ENCODE results near the gene AIG1.

AIG1 gene

DNA sequence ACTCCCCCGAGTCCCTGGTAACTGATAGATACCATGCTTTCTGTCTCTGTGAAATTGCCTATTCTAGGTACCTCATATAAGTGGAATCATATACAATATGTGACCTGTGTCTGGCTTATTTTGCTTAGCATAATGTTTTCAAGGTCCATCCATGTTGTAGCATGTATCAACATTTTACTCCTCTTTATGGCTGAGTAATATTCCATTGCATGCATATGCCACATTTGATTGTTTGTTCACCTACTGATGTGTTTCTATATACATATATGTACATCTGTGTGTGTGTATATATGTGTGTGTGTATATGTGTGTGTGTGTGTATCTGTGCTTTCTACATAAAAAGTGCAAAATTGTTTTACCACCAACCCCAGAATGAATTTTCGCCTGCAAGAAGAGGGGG is 270.7 kb downstream of the AIG1 start:
- TF ChIP-seq, protein P1, sequence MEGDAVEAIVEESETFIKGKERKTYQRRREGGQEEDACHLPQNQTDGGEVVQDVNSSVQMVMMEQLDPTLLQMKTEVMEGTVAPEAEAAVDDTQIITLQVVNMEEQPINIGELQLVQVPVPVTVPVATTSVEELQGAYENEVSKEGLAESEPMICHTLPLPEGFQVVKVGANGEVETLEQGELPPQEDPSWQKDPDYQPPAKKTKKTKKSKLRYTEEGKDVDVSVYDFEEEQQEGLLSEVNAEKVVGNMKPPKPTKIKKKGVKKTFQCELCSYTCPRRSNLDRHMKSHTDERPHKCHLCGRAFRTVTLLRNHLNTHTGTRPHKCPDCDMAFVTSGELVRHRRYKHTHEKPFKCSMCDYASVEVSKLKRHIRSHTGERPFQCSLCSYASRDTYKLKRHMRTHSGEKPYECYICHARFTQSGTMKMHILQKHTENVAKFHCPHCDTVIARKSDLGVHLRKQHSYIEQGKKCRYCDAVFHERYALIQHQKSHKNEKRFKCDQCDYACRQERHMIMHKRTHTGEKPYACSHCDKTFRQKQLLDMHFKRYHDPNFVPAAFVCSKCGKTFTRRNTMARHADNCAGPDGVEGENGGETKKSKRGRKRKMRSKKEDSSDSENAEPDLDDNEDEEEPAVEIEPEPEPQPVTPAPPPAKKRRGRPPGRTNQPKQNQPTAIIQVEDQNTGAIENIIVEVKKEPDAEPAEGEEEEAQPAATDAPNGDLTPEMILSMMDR (conservative IDR thresholded peaks at IDR 0.05; ENCODE audit: low read depth, low read length): no peak
- no peak overlapping the region for H3K4me3 ChIP-seq (ENCODE audit: low read depth, low read length)
- DNase-seq (ENCODE audit: low read depth): no peak

DNA sequence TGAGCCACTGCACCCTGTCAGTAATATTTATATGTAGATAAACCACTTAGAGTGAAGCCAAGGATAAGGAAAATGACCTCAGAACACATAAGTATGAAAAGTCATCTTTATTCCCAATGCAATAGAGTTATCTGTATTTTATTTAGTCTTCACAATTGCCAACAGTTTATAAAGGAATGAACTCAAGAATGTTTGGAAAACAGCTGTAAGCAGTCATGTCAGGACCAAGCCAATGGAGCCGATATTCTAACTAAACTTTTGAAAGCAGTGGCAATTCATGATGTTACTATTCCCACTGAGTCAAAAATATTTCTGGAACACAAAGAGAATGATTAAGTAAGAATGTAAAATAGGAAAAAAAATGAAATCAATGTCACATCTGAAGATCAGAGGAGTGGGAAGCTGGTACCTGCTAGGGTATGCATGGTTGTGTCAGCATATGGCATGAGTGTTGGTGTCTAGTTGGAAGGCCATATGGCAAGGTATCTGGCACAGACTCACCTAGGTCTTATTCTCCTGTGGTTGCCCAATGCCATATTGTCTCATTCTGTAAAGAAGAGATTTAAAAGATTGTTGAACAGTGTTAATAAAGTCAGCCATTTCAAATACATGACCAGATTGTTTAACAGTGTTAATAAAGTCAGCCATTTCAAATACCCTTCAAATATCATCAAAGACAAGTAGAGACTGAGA is 271.6 kb downstream of the AIG1 start:
- DNase-seq (ENCODE audit: low read depth): no peak
- H3K4me3 ChIP-seq (ENCODE audit: low read depth, low read length): no peak overlapping the region
- TF ChIP-seq, protein P1 (conservative IDR thresholded peaks at IDR 0.05; ENCODE audit: low read depth, low read length): no peak

DNA sequence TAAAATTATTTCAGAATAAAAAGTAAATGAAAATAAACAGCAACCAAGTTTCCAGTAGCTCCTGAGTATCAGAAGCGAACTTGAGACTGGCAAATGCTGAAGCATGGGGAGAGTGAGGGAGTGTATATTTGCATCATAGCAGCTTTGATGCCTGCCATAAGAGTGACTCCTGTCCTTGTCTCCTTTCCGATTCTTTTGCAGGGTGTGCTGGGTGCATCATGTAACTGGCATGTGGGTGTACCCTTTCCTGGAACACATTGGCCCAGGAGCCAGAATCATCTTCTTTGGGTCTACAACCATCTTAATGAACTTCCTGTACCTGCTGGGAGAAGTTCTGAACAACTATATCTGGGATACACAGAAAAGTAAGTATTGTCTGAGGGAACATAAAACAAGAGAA is 272.4 kb downstream of the AIG1 start:
- TF ChIP-seq, protein P1 (conservative IDR thresholded peaks at IDR 0.05; ENCODE audit: low read depth, low read length): no peak
- DNase-seq (ENCODE audit: low read depth): no peak

DNA sequence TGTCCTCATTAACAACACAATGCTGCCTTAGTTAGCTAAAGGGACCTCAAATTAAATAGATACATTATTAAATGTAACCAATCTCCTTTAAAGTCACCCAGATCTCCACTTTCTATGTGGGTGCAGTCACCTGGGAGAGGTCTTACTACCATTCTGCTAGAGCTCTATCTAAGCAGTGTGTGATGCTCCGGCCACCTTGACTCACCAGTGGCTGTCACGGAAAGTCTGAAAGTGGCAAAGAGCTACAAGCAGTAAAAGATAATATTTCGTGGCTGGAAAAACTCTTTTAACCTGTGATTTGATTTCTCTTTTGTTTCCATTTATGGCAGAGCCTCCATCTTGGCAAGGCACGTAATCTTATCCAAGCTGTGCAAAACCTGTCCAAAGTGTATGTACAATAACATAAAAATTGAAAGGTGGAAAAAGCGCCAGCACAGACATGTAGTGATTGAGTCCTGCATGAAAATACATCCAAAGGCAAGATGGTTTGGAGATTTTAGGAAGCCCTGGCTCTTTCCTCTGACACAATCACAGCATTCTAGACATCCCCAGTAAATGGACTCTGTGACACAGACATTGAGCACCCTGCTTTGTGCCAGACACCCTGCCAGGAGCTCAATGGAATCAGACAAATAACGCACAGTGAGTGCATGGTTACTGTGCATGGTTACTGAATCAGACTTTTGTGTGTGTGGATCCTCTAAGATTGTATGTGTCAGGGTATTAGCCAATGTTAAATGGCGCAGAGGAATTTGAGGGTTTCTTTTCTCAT is 273.2 kb downstream of the AIG1 start:
- TF ChIP-seq, protein P1 (conservative IDR thresholded peaks at IDR 0.05; ENCODE audit: low read depth, low read length): no peak
- no peak overlapping the region for H3K4me3 ChIP-seq (ENCODE audit: low read depth, low read length)
- no peak for DNase-seq (ENCODE audit: low read depth)

More for the DNA sequence above, 272.4 kb downstream of the AIG1 start:
- H3K4me3 ChIP-seq (ENCODE audit: low read depth, low read length): no peak overlapping the region

DNA sequence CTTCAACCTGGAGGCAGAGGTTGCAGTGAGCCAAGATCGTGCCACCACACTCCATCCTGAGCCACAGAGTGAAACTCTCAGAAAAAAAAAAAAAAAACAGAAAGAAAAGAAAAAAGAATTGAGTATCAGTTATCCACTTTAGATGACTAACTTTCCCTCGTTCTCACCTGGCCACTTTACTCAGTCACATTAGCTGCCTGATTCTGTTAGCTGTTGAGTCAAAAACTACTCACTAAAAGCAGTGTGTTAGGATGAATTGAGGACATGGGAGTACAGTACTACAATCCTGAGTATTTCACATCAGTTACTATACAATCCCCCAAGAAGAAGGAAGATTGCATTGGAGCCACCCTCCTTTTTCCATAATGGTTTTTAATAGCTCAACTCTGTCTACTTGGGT is 275.2 kb downstream of the AIG1 start:
- no peak overlapping the region for H3K4me3 ChIP-seq (ENCODE audit: low read depth, low read length)
- TF ChIP-seq, protein P1 (conservative IDR thresholded peaks at IDR 0.05; ENCODE audit: low read depth, low read length): no peak
- no peak for DNase-seq (ENCODE audit: low read depth)

DNA sequence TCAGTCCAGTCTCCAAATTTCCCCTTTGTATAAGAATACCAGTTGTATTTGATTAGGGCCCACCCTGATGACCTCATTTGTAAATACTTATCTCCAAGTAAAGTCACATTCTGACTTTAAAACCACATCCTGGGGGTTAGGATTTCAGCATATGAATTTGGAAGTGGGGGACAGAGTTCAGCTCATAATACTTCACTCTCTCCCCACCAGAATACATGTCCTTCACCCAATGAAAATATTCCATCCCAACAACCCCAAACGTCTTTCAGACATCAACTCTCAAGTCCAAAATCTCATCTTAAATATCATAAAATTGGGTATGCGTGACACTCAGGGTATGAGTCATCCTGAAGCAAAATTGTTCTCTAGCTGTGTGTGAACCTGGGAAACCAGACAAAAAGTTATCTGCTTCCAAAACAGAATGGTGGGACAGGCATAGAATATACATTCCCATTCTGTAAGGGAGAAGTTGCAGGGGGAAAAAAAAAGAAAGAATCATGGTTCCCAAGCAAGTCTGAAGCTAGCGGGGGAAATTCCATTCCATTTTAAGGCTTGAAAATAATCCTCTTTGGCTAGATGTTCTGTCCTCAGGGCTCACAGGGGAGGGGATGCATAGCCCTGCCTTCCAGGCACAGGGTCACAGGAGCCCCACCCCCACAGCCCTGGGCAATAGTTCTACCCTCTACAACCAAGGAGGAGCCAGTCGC is 275.9 kb downstream of the AIG1 start:
- peak; percentile 16 for DNase-seq (ENCODE audit: low read depth)
- TF ChIP-seq, protein P1 (conservative IDR thresholded peaks at IDR 0.05; ENCODE audit: low read depth, low read length): no peak
- no peak overlapping the region for H3K4me3 ChIP-seq (ENCODE audit: low read depth, low read length)

All from choroid plexus epithelial cell (primary cell).